Head of caudate nucleus (tissue), 42 donors: ENCODE results near the gene CD44.
"Not testable (repeated sequence)": the region's sequence is repeated elsewhere in the genome, so short reads cannot be mapped to it uniquely, and the experiment has no call there.

ENCODE experiments used
- DNase-seq, 42 donors: peaks; one replicate each; pipeline versions ENCODE4 v3.0.0 to v3.0.0-alpha.2; 2020 to 2021; ENCODE audit warnings: mixed read lengths in 7 of 42
- intact Hi-C: fragments of 100-400 bp; cut with DNase I; formaldehyde crosslinking; loops from one replicate; pipeline ENCODE4 v1.15.0; 2022

CD44 gene

DNA sequence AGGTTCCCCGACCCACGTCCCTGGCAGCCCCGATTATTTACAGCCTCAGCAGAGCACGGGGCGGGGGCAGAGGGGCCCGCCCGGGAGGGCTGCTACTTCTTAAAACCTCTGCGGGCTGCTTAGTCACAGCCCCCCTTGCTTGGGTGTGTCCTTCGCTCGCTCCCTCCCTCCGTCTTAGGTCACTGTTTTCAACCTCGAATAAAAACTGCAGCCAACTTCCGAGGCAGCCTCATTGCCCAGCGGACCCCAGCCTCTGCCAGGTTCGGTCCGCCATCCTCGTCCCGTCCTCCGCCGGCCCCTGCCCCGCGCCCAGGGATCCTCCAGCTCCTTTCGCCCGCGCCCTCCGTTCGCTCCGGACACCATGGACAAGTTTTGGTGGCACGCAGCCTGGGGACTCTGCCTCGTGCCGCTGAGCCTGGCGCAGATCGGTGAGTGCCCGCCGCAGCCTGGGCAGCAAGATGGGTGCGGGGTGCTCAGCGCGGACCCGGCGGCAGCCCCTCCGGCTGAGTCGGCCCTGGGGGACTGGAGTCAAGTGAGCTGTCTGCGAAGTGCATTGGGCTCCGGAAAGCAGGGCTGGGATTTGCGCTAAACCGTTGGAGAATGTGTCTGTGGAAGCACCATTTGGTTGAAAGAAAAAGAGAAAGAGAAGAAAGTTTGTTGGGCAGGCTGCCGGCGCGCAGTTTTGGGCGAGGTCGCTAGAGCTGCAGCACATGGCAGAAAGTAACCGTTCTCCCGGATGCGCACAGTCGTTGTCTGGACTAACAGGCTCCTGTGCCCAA lies at the start of gene CD44:
TSS of gene CD44 (plus strand) at position 229 of the 779 bp plus-strand sequence. CDS start at position 362, 133 bp downstream.
- peak in 17 of 42 donors; percentile 13 to 69 (median 22) for DNase-seq
- intact Hi-C loops: no loop called here

DNA sequence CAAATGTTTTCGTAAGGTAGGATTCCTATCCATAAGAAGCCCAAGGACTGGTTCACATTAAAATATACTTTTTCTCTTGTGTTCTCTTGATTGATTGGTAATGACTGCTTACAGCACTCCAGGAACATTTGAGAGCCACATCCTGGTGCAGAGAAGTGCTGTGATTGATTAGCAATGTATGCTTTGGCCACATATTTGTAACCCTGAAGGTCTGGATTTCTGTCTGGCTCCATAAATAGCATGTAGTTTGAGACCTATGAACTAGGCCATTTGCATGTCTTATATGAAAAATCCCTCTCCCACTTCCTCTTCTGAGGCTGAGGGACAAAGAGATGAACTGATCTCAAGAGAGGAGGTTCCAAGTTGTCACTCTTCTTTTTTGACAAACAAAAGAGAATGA lies 49.3 kb upstream of the CD44 start:
- intact Hi-C loops: no loop called here
- no peak for DNase-seq

- intact Hi-C loops: no loop called here
These were observed 48.8 kb upstream of the CD44 start for GRCh38 chr11:35090125-35090524.

GRCh38 chr11:35090991-35091390 lies 48.0 kb upstream of the CD44 start:
- intact Hi-C loops: not testable (repeated sequence)
- peak in 1 of 42 donors; percentile 26 for DNase-seq

More at GRCh38 chr11:35090125-35090524, 48.8 kb upstream of the CD44 start:
- no peak for DNase-seq

GRCh38 chr11:35096723-35097122 lies 42.2 kb upstream of the CD44 start:
- no peak for DNase-seq
- intact Hi-C loops: no loop called here

- no peak for DNase-seq
- intact Hi-C loops: no loop called here
These were observed 41.0 kb upstream of the CD44 start for GRCh38 chr11:35097814-35098455.

DNA sequence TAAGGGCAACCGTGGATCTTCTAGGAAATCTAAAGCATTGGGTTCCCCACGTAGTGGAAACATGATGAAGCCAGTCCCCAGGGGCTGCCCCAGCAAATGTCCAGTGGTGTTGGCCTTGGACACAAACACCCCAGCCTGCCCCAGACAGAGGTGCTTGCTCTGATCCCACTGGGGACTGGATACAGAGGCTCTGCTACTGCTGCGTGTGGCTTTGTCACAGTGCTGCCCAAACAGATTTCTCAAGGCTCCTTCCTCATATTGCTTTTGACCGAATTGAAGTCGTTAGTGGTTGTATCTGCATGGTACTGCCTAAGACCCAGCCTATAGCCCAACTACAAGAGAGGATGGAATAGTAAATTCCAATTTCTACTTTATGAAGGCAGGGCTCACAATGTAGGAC lies 40.1 kb upstream of the CD44 start:
- intact Hi-C loops: no loop called here
- no peak for DNase-seq

DNA sequence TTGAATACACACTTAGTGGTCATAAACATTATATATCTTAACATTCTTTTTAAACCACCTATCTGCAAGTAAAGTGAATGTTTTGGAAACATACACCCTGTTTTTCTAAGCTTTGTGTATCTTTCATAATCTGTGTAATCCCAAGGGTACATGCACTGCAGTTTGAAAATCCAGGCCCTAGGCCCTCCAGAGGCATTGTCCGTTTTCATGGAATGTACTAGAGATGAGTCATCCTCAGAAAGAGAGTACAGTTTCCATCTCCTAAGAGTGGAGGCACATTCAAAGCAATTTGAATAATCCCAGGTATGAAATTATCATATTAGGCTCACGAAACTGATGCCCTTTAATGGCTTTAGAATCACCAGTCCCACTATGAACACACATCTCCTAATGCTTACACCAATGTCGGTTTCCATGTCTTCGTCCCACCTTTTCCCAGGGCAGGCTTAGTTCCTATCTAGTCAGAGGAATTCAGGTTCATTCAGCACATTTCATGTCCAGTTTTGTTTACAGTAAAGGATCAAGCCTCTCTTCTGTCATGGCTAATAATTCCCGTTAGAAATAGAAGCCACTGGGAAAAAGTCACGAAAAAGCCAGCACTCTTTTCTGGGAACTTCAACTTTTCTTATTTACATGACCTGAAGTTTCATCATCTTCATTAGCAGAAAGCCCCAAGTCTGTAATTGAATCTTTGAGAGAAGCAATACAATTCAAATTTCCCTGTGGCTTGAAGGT lies 39.5 kb upstream of the CD44 start:
- intact Hi-C loops: no loop called here

DNA sequence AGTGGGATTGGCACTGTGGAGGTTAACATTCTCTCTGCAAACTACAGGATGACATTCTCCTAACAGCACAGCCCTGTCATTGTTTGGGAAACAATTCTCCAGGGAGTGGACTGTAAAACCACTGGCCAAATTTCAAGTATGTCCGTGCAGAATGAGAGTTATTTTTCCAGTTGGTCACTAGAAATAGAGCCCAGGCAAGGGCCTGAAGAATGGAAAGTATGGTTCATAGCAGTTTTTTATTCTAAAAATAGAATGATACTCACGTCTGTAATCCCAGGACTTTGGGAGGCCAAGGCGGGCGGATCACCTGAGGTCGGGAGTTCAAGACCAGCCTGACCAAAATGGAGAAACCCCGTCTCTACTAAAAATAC lies 39.0 kb upstream of the CD44 start:
- intact Hi-C loops: no loop called here
- DNase-seq: no peak

More for the DNA sequence above, 39.5 kb upstream of the CD44 start:
- DNase-seq: no peak

GRCh38 chr11:35101223-35101622 lies 37.7 kb upstream of the CD44 start:
- no peak for DNase-seq
- intact Hi-C loops: no loop called here

- no peak for DNase-seq
- intact Hi-C loops: no loop called here
These were observed 36.7 kb upstream of the CD44 start for GRCh38 chr11:35102267-35102666.

- no peak for DNase-seq
- intact Hi-C loops: no loop called here
These were observed 35.4 kb upstream of the CD44 start for GRCh38 chr11:35103366-35104208.

DNA sequence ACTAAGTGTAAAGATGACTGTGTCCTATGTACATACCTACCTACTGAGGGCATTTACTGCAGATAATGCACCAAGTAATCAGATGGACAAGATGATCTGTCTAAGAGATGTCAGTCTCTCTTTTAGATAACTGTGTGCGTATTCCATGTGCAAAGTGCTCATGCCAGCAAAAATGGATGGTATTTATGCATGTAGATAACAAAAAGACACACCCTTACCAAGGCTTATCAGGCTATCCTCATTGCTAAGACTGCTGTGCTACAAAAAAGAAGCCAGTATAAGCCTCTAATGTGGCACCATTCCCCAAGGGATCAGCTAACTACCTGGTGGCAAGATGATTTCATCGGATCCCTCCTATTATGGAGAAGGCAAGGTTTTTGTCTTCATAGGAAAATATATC lies 34.3 kb upstream of the CD44 start:
- no peak for DNase-seq
- intact Hi-C loops: no loop called here

- intact Hi-C loops: no loop called here
These were observed 33.5 kb upstream of the CD44 start for GRCh38 chr11:35105319-35106079.

GRCh38 chr11:35106595-35106994 lies 32.4 kb upstream of the CD44 start:
- DNase-seq: peak in 1 of 42 donors; percentile 11
- intact Hi-C loops: no loop called here

More at GRCh38 chr11:35105319-35106079, 33.5 kb upstream of the CD44 start:
- DNase-seq: no peak

GRCh38 chr11:35107861-35108260 lies 31.1 kb upstream of the CD44 start:
- intact Hi-C loops: no loop called here
- DNase-seq: no peak

DNA sequence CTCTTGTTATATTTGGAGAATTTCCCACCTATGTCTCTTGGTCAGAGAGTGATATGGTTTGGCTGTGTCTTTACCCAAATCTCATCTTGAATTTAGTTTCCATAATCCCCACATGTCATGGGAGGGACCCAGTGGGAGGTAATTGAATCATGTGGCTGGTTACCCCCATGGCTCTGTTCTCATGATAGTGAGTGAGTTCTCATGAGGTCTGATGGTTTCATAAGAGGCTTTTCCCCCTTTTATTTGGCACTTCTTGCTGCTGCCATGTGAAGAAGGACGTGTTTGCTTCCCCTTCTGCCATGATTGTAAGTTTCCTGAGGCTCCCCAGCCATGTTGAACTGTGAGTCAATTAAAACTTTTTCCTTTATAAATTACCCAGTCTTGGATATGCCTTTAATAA lies 30.6 kb upstream of the CD44 start:
- DNase-seq, intact Hi-C loops: not testable (repeated sequence)

DNA sequence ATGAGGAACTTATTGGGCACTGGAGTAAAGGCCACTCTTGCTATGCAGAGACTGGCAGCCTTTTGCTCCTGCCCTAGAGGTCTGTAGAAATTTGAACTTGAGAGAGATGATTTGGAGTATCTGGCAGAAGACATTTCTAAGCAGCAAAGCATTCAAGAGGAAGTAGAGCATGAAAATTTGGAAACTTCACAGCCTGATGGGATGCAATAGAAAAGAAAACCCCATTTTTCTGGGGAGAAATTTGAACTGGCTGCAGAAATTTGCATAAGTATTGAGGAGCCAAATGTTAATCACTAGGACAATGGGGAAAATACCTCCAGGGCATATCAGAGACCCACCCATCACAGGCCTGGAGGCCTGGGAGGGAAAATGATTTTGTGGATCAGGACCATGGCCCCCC lies 29.9 kb upstream of the CD44 start:
- intact Hi-C loops: no loop called here
- DNase-seq: no peak
